IMR-90 (cell line): ENCODE results near the gene ANKIB1. TPM values are rescaled to one million over a fixed set of nuclear protein-coding genes. Genes with fewer than 3 reads are reported as not detected.

ENCODE experiments used
- ATAC-seq: fragments of 200-7000 bp; cut with Tn5 transposase; 2 replicates; pipeline ENCODE4 v1.9.1; 2020; ENCODE audit warnings: low read depth, mild to moderate bottlenecking, moderate library complexity
- BruUV-seq: library from RNA; stranded (reverse); fragments of 400-500 nt; replicated peaks from 2 replicates; lab custom pipeline; 2021; lab: Mats Ljungman, UMichigan
- CTCF ChIA-PET: fragments of 300-600 bp; formaldehyde crosslinking; extraction: SDS; loops from one replicate; lab custom pipeline; 2021; ENCODE audit warnings: antibody characterized with exemption; lab: Yijun Ruan, JAX
- POLR2A ChIA-PET: fragments of 300-600 bp; sonication (Branson Sonifier 250); formaldehyde crosslinking; loops from one replicate; lab custom pipeline; 2022; ENCODE audit warnings: antibody characterized with exemption; ENCODE audit not compliant: unreplicated experiment; lab: Charles Lee
- DNase-seq: peaks from one replicate; pipeline ENCODE4 v3.0.0; 2013
- H2AFZ ChIP-seq: replicated peaks from 2 replicates; pipeline ENCODE3; 2013; ENCODE audit warnings: low read length, mild to moderate bottlenecking; ENCODE audit not compliant: poor library complexity
- H2AK5ac ChIP-seq: 2 replicates; pipeline ENCODE4 v1.6.1; 2013; ENCODE audit warnings: low read depth, low read length, inconsistent platforms
- H2AK9ac ChIP-seq: replicated peaks from 2 replicates; pipeline ENCODE3; 2013; ENCODE audit warnings: mild to moderate bottlenecking, low read depth, low read length, moderate library complexity; ENCODE audit not compliant: poor library complexity
- H2BK120ac ChIP-seq: 2 replicates; pipeline ENCODE4 v1.6.1; 2013; ENCODE audit warnings: low read depth, low read length, inconsistent platforms
- H2BK15ac ChIP-seq: 3 replicates; pipeline ENCODE4 v1.6.1; 2013; ENCODE audit warnings: low read depth, low read length, inconsistent platforms
- H2BK20ac ChIP-seq: 2 replicates; pipeline ENCODE4 v1.6.1; 2013; ENCODE audit warnings: low read depth, mild to moderate bottlenecking, inconsistent platforms, low read length, moderate library complexity
- H2BK5ac ChIP-seq: 2 replicates; pipeline ENCODE4 v1.6.1; 2013; ENCODE audit warnings: mild to moderate bottlenecking, low read depth, low read length, inconsistent platforms; ENCODE audit not compliant: poor library complexity, severe bottlenecking
- H3K14ac ChIP-seq: replicated peaks from 2 replicates; pipeline ENCODE4 v1.6.1; 2013; ENCODE audit warnings: low read depth, low read length, inconsistent platforms
- H3K18ac ChIP-seq: 2 replicates; pipeline ENCODE4 v1.6.1; 2013; ENCODE audit warnings: low read depth, low read length, control low read depth
- H3K23ac ChIP-seq: 2 replicates; pipeline ENCODE4 v1.6.1; 2013; ENCODE audit warnings: low read depth, low read length, inconsistent platforms
- H3K27ac ChIP-seq: 2 replicates; pipeline ENCODE4 v1.5.1; 2013; ENCODE audit warnings: mild to moderate bottlenecking, control low read depth, low read length; ENCODE audit not compliant: insufficient read depth
- H3K27me3 ChIP-seq: 2 replicates; pipeline ENCODE4 v1.6.1; 2013; ENCODE audit warnings: low read length; ENCODE audit not compliant: control insufficient read depth, insufficient read depth
- H3K36me3 ChIP-seq: 2 replicates; pipeline ENCODE4 v1.6.1; 2013; ENCODE audit warnings: low read length, mixed read lengths; ENCODE audit not compliant: control insufficient read depth, insufficient read depth
- H3K4ac ChIP-seq: 2 replicates; pipeline ENCODE4 v1.6.1; 2013; ENCODE audit warnings: low read depth, low read length, inconsistent platforms
- H3K4me1 ChIP-seq: 2 replicates; pipeline ENCODE4 v1.6.1; 2013; ENCODE audit warnings: low read length, mixed read lengths; ENCODE audit not compliant: control insufficient read depth, insufficient read depth
- H3K4me2 ChIP-seq: 2 replicates; pipeline ENCODE4 v1.6.1; 2013; ENCODE audit warnings: low read depth, mild to moderate bottlenecking, control low read depth, low read length, moderate library complexity
- H3K4me3 ChIP-seq: 2 replicates; pipeline ENCODE4 v1.5.1; 2013; ENCODE audit warnings: low read depth, mild to moderate bottlenecking, control low read depth, low read length, moderate library complexity; ENCODE audit not compliant: insufficient read depth
- H3K56ac ChIP-seq: 2 replicates; pipeline ENCODE4 v1.6.1; 2013; ENCODE audit warnings: low read length, inconsistent platforms; ENCODE audit not compliant: insufficient read depth; ENCODE audit errors: extremely low read depth
- H3K79me1 ChIP-seq, 2 experiments: 2 replicates each; pipeline ENCODE4 v1.6.1; 2013; ENCODE audit warnings: low read length in 2 of 2, inconsistent platforms in 1 of 2, low read depth in 1 of 2
- H3K9ac ChIP-seq: 2 replicates; pipeline ENCODE4 v1.6.1; 2013; ENCODE audit warnings: low read depth, low read length, control low read depth
- H3K9me1 ChIP-seq: 2 replicates; pipeline ENCODE4 v1.6.1; 2013; ENCODE audit warnings: low read length, inconsistent platforms; ENCODE audit not compliant: insufficient read depth
- H3K9me3 ChIP-seq: 2 replicates; pipeline ENCODE4 v1.6.1; 2013; ENCODE audit warnings: low read length; ENCODE audit not compliant: control insufficient read depth, insufficient read depth
- H4K20me1 ChIP-seq: 2 replicates; pipeline ENCODE4 v1.6.1; 2013; ENCODE audit warnings: low read length, inconsistent platforms; ENCODE audit not compliant: insufficient read depth
- H4K5ac ChIP-seq: 2 replicates; pipeline ENCODE4 v1.6.1; 2013; ENCODE audit warnings: mild to moderate bottlenecking, low read depth, low read length, control low read depth
- H4K8ac ChIP-seq, 2 experiments: 2 replicates each; pipeline ENCODE4 v1.6.1; 2013; ENCODE audit warnings: low read depth in 2 of 2, low read length in 2 of 2, control low read depth in 1 of 2, inconsistent platforms in 1 of 2
- H4K91ac ChIP-seq: 2 replicates; pipeline ENCODE4 v1.6.1; 2013; ENCODE audit warnings: low read depth, low read length, inconsistent platforms; ENCODE audit not compliant: insufficient read depth
- BHLHE40 ChIP-seq: fragments of 150-350 bp; IDR thresholded peaks from 2 replicates; pipeline ENCODE4 v1.6.1; 2016; ENCODE audit warnings: mild to moderate bottlenecking, low read depth, low read length
- CEBPB ChIP-seq: IDR thresholded peaks from 2 replicates; pipeline ENCODE4 v1.6.1; 2012; ENCODE audit warnings: low read depth, low read length, improper control_type of control experiment
- CHD1 ChIP-seq: IDR thresholded peaks from 2 replicates; pipeline ENCODE4 v1.6.1; 2012; ENCODE audit warnings: low read depth, low read length, improper control_type of control experiment
- CTCF ChIP-seq: conservative IDR thresholded peaks from 2 replicates; pipeline ENCODE4 v1.5.1; 2012; ENCODE audit warnings: mild to moderate bottlenecking, low read depth, low read length, improper control_type of control experiment
- FOS ChIP-seq: fragments of 150-350 bp; IDR thresholded peaks from 2 replicates; pipeline ENCODE4 v1.6.1; 2016; ENCODE audit warnings: low read depth, low read length
- MAFK ChIP-seq: IDR thresholded peaks from 2 replicates; pipeline ENCODE4 v1.6.1; 2012; ENCODE audit warnings: low read depth, low read length, improper control_type of control experiment
- MAZ ChIP-seq: IDR thresholded peaks from 2 replicates; pipeline ENCODE4 v1.6.1; 2012; ENCODE audit warnings: low read depth, mild to moderate bottlenecking, low read length, improper control_type of control experiment, moderate library complexity, borderline replicate concordance
- MXI1 ChIP-seq: IDR thresholded peaks from 2 replicates; pipeline ENCODE4 v1.6.1; 2012; ENCODE audit warnings: low read depth, mild to moderate bottlenecking, low read length, moderate library complexity, borderline replicate concordance
- NFE2L2 ChIP-seq: fragments of 150-350 bp; IDR thresholded peaks from 2 replicates; pipeline ENCODE4 v1.6.1; 2016; ENCODE audit warnings: low read depth, mild to moderate bottlenecking, low read length
- POLR2A ChIP-seq: IDR thresholded peaks from 2 replicates; pipeline ENCODE4 v1.6.1; 2012; ENCODE audit warnings: mild to moderate bottlenecking, low read depth, low read length
- RAD21 ChIP-seq: IDR thresholded peaks from 2 replicates; pipeline ENCODE4 v1.6.1; 2012; ENCODE audit warnings: low read length, improper control_type of control experiment
- RCOR1 ChIP-seq: IDR thresholded peaks from 2 replicates; pipeline ENCODE4 v1.6.1; 2012; ENCODE audit warnings: mild to moderate bottlenecking, low read length, improper control_type of control experiment; ENCODE audit not compliant: insufficient replicate concordance
- RFX5 ChIP-seq: IDR thresholded peaks from 2 replicates; pipeline ENCODE4 v1.8.0; 2012; ENCODE audit warnings: low read depth, mild to moderate bottlenecking, low read length, moderate library complexity
- SMC3 ChIP-seq: fragments of 150-350 bp; IDR thresholded peaks from 2 replicates; pipeline ENCODE4 v1.6.1; 2016; ENCODE audit warnings: low read depth, mild to moderate bottlenecking, antibody characterized with exemption, low read length, moderate library complexity
- USF2 ChIP-seq: fragments of 150-350 bp; IDR thresholded peaks from 2 replicates; pipeline ENCODE4 v1.6.1; 2017; ENCODE audit warnings: mild to moderate bottlenecking, antibody characterized with exemption, low read length, low read depth
- WGBS, 2 experiments: methylation state at CpG; one replicate each; pipeline versions ENCODE4 v1.1.5 to v1.1.7; 2013; ENCODE audit warnings: missing lambda C conversion rate in 2 of 2; ENCODE audit not compliant: insufficient read length in 1 of 2; ENCODE audit errors: extremely low coverage in 2 of 2; 5-methylcytosine and 5-hydroxymethylcytosine counted together
- dilution Hi-C: fragments of 300-500 bp; cut with HindIII; formaldehyde crosslinking; loops from one replicate; pipeline ENCODE4 v1.14.3; 2018; ENCODE audit warnings: low sequenced_read_pairs; ENCODE audit not compliant: unreplicated experiment
- in situ Hi-C: fragments of 300-500 bp; cut with MboI; formaldehyde crosslinking; loops from 3 replicates; pipeline ENCODE4 v1.14.3; 2019; ENCODE audit warnings: low sequenced_read_pairs, inconsistent platforms, mixed read lengths
- intact Hi-C: fragments of 100-400 bp; cut with micrococcal nuclease; formaldehyde crosslinking; loops from 2 replicates; pipeline ENCODE4 v1.10.0; 2022
- polyA plus RNA-seq, 3 experiments: library from polyadenylated mRNA; depleted of rRNA; stranded (reverse); fragments of >200 nt; gene quantifications; 2 replicates each; pipeline ENCODE4 v1.2.3, GENCODE V29; 2012; ENCODE audit warnings: low replicate concordance in 1 of 3
- total RNA-seq: library from RNA; depleted of rRNA; stranded (reverse); fragments of >200 nt; gene quantifications from 2 replicates; pipeline ENCODE4 v1.2.3, GENCODE V29; 2012
- TF ChIP-seq, protein P1 (sequence below): fragments of 150-350 bp; IDR thresholded peaks from 2 replicates; pipeline ENCODE4 v1.6.1; 2016; ENCODE audit warnings: low read depth, mild to moderate bottlenecking, low read length, moderate library complexity, borderline replicate concordance

Gene ANKIB1
- total and polyA plus RNA-seq, 2 of the 4 experiments (the other 2 are of a cell fraction), result 18.7 to 33.9 TPM

DNA sequence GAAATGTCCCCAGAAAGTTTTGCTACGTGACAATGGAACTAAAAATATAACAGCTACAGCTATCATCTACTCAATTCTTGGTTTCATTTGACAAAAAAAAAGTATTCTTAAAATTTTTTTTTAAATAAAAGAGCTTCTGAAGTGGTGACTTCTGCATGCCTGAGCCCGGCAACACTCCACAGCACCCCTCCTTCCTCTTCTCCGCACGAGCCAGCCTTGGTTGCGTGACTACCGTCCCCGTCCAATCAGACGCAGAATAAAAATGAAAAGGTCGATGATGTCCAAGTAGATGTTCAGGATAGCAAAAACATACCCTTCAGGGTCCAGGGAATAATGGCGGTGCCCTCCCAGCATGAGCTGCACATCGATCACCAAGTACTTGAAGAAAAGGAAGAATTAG, 167.0 kb downstream of the ANKIB1 start:
- no peak overlapping the region for H3K4me2 ChIP-seq
- H3K56ac ChIP-seq, result no peak overlapping the region
- peaks cover 18% of the 10 kb centered on the region for H3K27me3 ChIP-seq
- H2AFZ ChIP-seq, result peak overlapping the region; percentile 33
- no peak overlapping the region for H2BK15ac ChIP-seq
- no peak overlapping the region for H3K9ac ChIP-seq
- H3K36me3 ChIP-seq, result no peaks in the 10 kb centered on the region
- H3K9me3 ChIP-seq, result no peaks in the 10 kb centered on the region
- H2AK9ac ChIP-seq, result no peak overlapping the region
- no peak for TF ChIP-seq POLR2A
- no peak for TF ChIP-seq NFE2L2
- TF ChIP-seq, protein P1, sequence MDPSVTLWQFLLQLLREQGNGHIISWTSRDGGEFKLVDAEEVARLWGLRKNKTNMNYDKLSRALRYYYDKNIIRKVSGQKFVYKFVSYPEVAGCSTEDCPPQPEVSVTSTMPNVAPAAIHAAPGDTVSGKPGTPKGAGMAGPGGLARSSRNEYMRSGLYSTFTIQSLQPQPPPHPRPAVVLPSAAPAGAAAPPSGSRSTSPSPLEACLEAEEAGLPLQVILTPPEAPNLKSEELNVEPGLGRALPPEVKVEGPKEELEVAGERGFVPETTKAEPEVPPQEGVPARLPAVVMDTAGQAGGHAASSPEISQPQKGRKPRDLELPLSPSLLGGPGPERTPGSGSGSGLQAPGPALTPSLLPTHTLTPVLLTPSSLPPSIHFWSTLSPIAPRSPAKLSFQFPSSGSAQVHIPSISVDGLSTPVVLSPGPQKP, result no peak
- TF ChIP-seq MXI1, result no peak
- TF ChIP-seq CTCF, result no peak
- TF ChIP-seq RAD21, result no peak
- TF ChIP-seq MAFK, result no peak
- TF ChIP-seq CHD1, result no peak
- no peak for TF ChIP-seq BHLHE40
- TF ChIP-seq RCOR1, result no peak
- no peak for TF ChIP-seq USF2
- no peak for TF ChIP-seq RFX5
- TF ChIP-seq SMC3, result no peak
- TF ChIP-seq CEBPB, result no peak
- no peak for TF ChIP-seq FOS
- TF ChIP-seq MAZ, result no peak
- no CpG with 5 or more reads among the region's 11 CpGs for WGBS, 2 experiments
- H4K8ac ChIP-seq, result no peak overlapping the region
- no peak overlapping the region for H4K5ac ChIP-seq
- no peaks in the 10 kb centered on the region for H3K79me1 ChIP-seq
- no peaks in the 10 kb centered on the region for H4K20me1 ChIP-seq
- H3K27ac ChIP-seq, result no peak overlapping the region
- H3K23ac ChIP-seq, result no peak overlapping the region
- BruUV-seq, result no TSS peak
- H2AK5ac ChIP-seq, result no peak overlapping the region
- dilution Hi-C loops (no loop called here), intact Hi-C loops (no loop called here), in situ Hi-C loops (no loop called here)
- no peaks in the 10 kb centered on the region for H3K9me1 ChIP-seq
- H3K18ac ChIP-seq, result no peak overlapping the region
- no peak overlapping the region for H4K91ac ChIP-seq
- H2BK120ac ChIP-seq, result no peak overlapping the region
- DNase-seq (no peak), ATAC-seq (no peak)
- no peak overlapping the region for H3K14ac ChIP-seq
- H3K4me3 ChIP-seq, result no peak overlapping the region
- no peaks in the 10 kb centered on the region for H3K4me1 ChIP-seq
- no peak overlapping the region for H2BK20ac ChIP-seq
- no peak overlapping the region for H3K4ac ChIP-seq
- H2BK5ac ChIP-seq, result no peak overlapping the region
- ChIA-PET CTCF (interaction anchor here (0.7 to 1.3 kb wide), 3 partner anchors 9 to 197 kb away, joined by 3 to 4 read pairs (median 4); no protein-coding TSS in a partner anchor), POLR2A (no interaction called here)
